Stomach (tissue), 4 donors: ENCODE measurements around the gene NXPE4.

Source experiments
- CTCF ChIP-seq, 7 experiments: fragments of 450-650 bp in 4 of 7; fragments of 200-600 bp in 3 of 7; sonication (generic) in 3 of 7; IDR thresholded peaks; one replicate each; pipeline ENCODE4 v1.5.1; 2016 to 2019; ENCODE audit warnings: antibody characterized with exemption in 7 of 7, control low read depth in 2 of 7, mild to moderate bottlenecking in 1 of 7
- POLR2A ChIP-seq, 4 donors: fragments of 450-650 bp; IDR thresholded peaks; one replicate each; pipeline ENCODE4 v1.6.1; 2016; ENCODE audit warnings: antibody characterized with exemption in 4 of 4, control low read depth in 2 of 4, mild to moderate bottlenecking in 1 of 4, moderate library complexity in 1 of 4

- TF ChIP-seq CTCF (IDR thresholded peaks at IDR 0.05) (no peak), POLR2A (IDR thresholded peaks at IDR 0.05) (no peak)
Observed at GRCh38 chr11:114551060-114551459, 44.5 kb downstream of the NXPE4 start.
